K562 (cell line): ENCODE results near the gene PUSL1.

Experiments used
- ATF4 ChIP-seq: fragments of 450-650 bp; formaldehyde crosslinking; IDR thresholded peaks from 2 replicates; pipeline ENCODE4 v1.4.0; 2022; ENCODE audit warnings: mild to moderate bottlenecking, moderate library complexity
- CTCF ChIP-seq, 3 experiments: IDR thresholded peaks in 2 of 3; conservative IDR thresholded peaks in 1 of 3; 2 replicates each; pipeline ENCODE4 v1.5.1; 2011 to 2012; ENCODE audit warnings: low read length in 3 of 3, mild to moderate bottlenecking in 3 of 3, control low read depth in 2 of 3, improper control_type of control experiment in 1 of 3, inconsistent platforms in 1 of 3, low read depth in 1 of 3, mixed read lengths in 1 of 3, moderate library complexity in 1 of 3; ENCODE audit not compliant: insufficient read depth in 2 of 3
- FIP1L1 ChIP-seq: fragments of 200-400 bp; formaldehyde crosslinking; IDR thresholded peaks from 2 replicates; pipeline ENCODE4 v1.6.1; 2018; ENCODE audit warnings: mild to moderate bottlenecking, low read depth, low read length; ENCODE audit not compliant: poor library complexity, severe bottlenecking
- GTF3C2 ChIP-seq: IDR thresholded peaks from 3 replicates; pipeline ENCODE4 v1.6.1; 2011; ENCODE audit warnings: borderline replicate concordance, mild to moderate bottlenecking, moderate library complexity; ENCODE audit not compliant: insufficient read length; ENCODE audit errors: extremely low read depth
- MYC ChIP-seq, 2 experiments: fragments of 250-450 bp in 1 of 2; sonication (Bioruptor Pico) in 1 of 2; IDR thresholded peaks; 2 replicates each; pipeline versions ENCODE4 v1.5.1 to v1.6.1; 2012 to 2021; ENCODE audit warnings: low read depth in 2 of 2, borderline replicate concordance in 1 of 2, improper control_type of control experiment in 1 of 2, low read length in 1 of 2, mild to moderate bottlenecking in 1 of 2, moderate library complexity in 1 of 2
- POLR2G ChIP-seq: fragments of 200-400 bp; formaldehyde crosslinking; IDR thresholded peaks from 2 replicates; pipeline ENCODE4 v1.6.1; 2017; ENCODE audit warnings: low read depth, mild to moderate bottlenecking, antibody characterized with exemption, low read length, moderate library complexity
- RFX5 ChIP-seq: IDR thresholded peaks from 2 replicates; pipeline ENCODE4 v1.6.1; 2011; ENCODE audit warnings: low read depth, mild to moderate bottlenecking, improper control_type of control experiment, low read length
- SETDB1 ChIP-seq: IDR thresholded peaks from one replicate; pipeline ENCODE4 v1.6.1; 2012; ENCODE audit warnings: low read length, control low read depth, inconsistent platforms
- SIN3A ChIP-seq, 2 experiments: fragments of 150-350 bp in 1 of 2; IDR thresholded peaks; 2 replicates each; pipeline ENCODE4 v1.6.1; 2011 to 2016; ENCODE audit warnings: borderline replicate concordance in 2 of 2, low read depth in 2 of 2, low read length in 2 of 2, mild to moderate bottlenecking in 2 of 2, moderate library complexity in 2 of 2; ENCODE audit not compliant: control insufficient read depth in 1 of 2
- SMC3 ChIP-seq: conservative IDR thresholded peaks from 2 replicates; pipeline ENCODE4 v1.6.1; 2011; ENCODE audit warnings: low read depth, low read length, improper control_type of control experiment; ENCODE audit not compliant: insufficient read depth
- SRSF1 ChIP-seq: fragments of 200-400 bp; formaldehyde crosslinking; IDR thresholded peaks from 2 replicates; pipeline ENCODE4 v1.6.1; 2017; ENCODE audit warnings: mild to moderate bottlenecking, low read depth, low read length, moderate library complexity
- TAF1 ChIP-seq: IDR thresholded peaks from 2 replicates; pipeline ENCODE4 v1.6.1; 2011; ENCODE audit warnings: mild to moderate bottlenecking, low read length, moderate library complexity; ENCODE audit not compliant: insufficient read depth, control insufficient read depth, severe bottlenecking; ENCODE audit errors: extremely low read depth
- ZBTB1 ChIP-seq: sonication (generic); formaldehyde crosslinking; IDR thresholded peaks from 2 replicates; pipeline ENCODE4 v1.8.1; 2023; ENCODE audit warnings: missing genetic modification reagents, low read depth, mild to moderate bottlenecking, borderline replicate concordance
- ZBTB33 ChIP-seq: sonication (generic); formaldehyde crosslinking; IDR thresholded peaks from 2 replicates; pipeline ENCODE4 v1.8.1; 2023; ENCODE audit warnings: mild to moderate bottlenecking, missing genetic modification reagents

- TF ChIP-seq GTF3C2 (no peak), POLR2G (peak; percentile 1; the same call in 1 of the 2 replicates), RFX5 (no peak), TAF1 (no peak), SETDB1 (no peak), MYC (IDR thresholded peaks at IDR 0.05; ENCODE audit: low read depth, low read length) (no peak), MYC (CRISPR knock-in tag; IDR thresholded peaks at IDR 0.05; ENCODE audit: borderline replicate concordance, low read depth) (no peak), ZBTB33 (CRISPR knock-in tag) (no peak), CTCF (IDR thresholded peaks at IDR 0.05 in 2 of 3, conservative IDR thresholded peaks at IDR 0.05 in 1 of 3; ENCODE audit: insufficient read depth in 2 of 3, low read depth in 1 of 3, low read length in 3 of 3) (no peak), ATF4 (no peak), ZBTB1 (CRISPR knock-in tag) (no peak), SMC3 (no peak), SRSF1 (no peak), SIN3A (IDR thresholded peaks at IDR 0.05; ENCODE audit: borderline replicate concordance in 2 of 2, control insufficient read depth in 1 of 2, low read depth in 2 of 2, low read length in 2 of 2) (no peak), FIP1L1 (no peak)
Measured at GRCh38 chr1:1313500-1314236, 5.3 kb downstream of the PUSL1 start.
